GM19043 (cell line): ENCODE data around the gene SPRR4.

Source experiments
- ATAC-seq: cut with Tn5 transposase; IDR thresholded peaks from one replicate; pipeline ENCODE4 v1.9.1; 2021; ENCODE audit warnings: low read depth; ENCODE audit not compliant: unreplicated experiment

Gene SPRR4

GRCh38 chr1:152970495-152970894 is at the start of gene SPRR4:
Gene SPRR4 (plus strand): TSS chr1:152970648. CDS start chr1:152971891, 1,243 bp downstream.
- no peak for ATAC-seq

- ATAC-seq, result no peak
These were observed 46.3 kb upstream of the SPRR4 start for GRCh38 chr1:152924191-152924590.

- ATAC-seq, result no peak
These were observed 44.4 kb upstream of the SPRR4 start for GRCh38 chr1:152926091-152926490.

- ATAC-seq, result no peak
These were observed 41.8 kb upstream of the SPRR4 start for GRCh38 chr1:152928671-152929070.

- ATAC-seq, result no peak
These were observed 38.2 kb upstream of the SPRR4 start for GRCh38 chr1:152932170-152932811.

GRCh38 chr1:152933196-152933595 is 37.3 kb upstream of the SPRR4 start:
- no peak for ATAC-seq

GRCh38 chr1:152940614-152941013 is 29.8 kb upstream of the SPRR4 start:
- ATAC-seq, result no peak

- no peak for ATAC-seq
These were observed 29.3 kb upstream of the SPRR4 start for GRCh38 chr1:152941037-152941711.

- ATAC-seq, result no peak
These were observed 28.3 kb upstream of the SPRR4 start for GRCh38 chr1:152942161-152942560.

GRCh38 chr1:152946248-152946647 is 24.2 kb upstream of the SPRR4 start:
- no peak for ATAC-seq

GRCh38 chr1:152946651-152947256 is 23.7 kb upstream of the SPRR4 start, which contains the start of gene SPRR5:
Gene SPRR5 (plus strand): TSS chr1:152947206. CDS start chr1:152948555, 1,349 bp downstream.
- ATAC-seq, result no peak

GRCh38 chr1:152951711-152952110 is 18.7 kb upstream of the SPRR4 start:
- ATAC-seq, result no peak

GRCh38 chr1:152953761-152954160 is 16.7 kb upstream of the SPRR4 start:
- no peak for ATAC-seq

- no peak for ATAC-seq
These were observed 16.0 kb upstream of the SPRR4 start for GRCh38 chr1:152954436-152954835.

- ATAC-seq, result no peak
These were observed 12.9 kb upstream of the SPRR4 start for GRCh38 chr1:152957561-152957960.

GRCh38 chr1:152959273-152959672 is 11.2 kb upstream of the SPRR4 start:
- no peak for ATAC-seq

GRCh38 chr1:152959801-152960451 is 10.5 kb upstream of the SPRR4 start:
- ATAC-seq, result no peak

GRCh38 chr1:152960452-152961044 is 9.9 kb upstream of the SPRR4 start:
- ATAC-seq, result no peak

GRCh38 chr1:152961226-152961891 is 9.1 kb upstream of the SPRR4 start:
- ATAC-seq, result no peak

GRCh38 chr1:152962876-152963415 is 7.5 kb upstream of the SPRR4 start:
- ATAC-seq, result no peak
